HUES64 (cell line): ENCODE results near the gene DNM2.
"Not testable (repeated sequence)": the region's sequence is repeated elsewhere in the genome, so short reads cannot be mapped to it uniquely, and the experiment has no call there.

Experiments used
- H3K27ac ChIP-seq: 2 replicates; pipeline ENCODE4 v1.7.0; 2013; ENCODE audit warnings: low read depth, low read length, inconsistent platforms
- H3K27me3 ChIP-seq: 2 replicates; pipeline ENCODE4 v1.6.1; 2013; ENCODE audit warnings: mild to moderate bottlenecking, low read length; ENCODE audit not compliant: insufficient read depth
- H3K36me3 ChIP-seq: 2 replicates; pipeline ENCODE4 v1.6.1; 2013; ENCODE audit warnings: mild to moderate bottlenecking, low read length; ENCODE audit not compliant: insufficient read depth
- H3K4me1 ChIP-seq: 2 replicates; pipeline ENCODE4 v1.6.1; 2013; ENCODE audit warnings: mild to moderate bottlenecking, low read length, moderate library complexity; ENCODE audit not compliant: insufficient read depth
- H3K4me3 ChIP-seq: 2 replicates; pipeline ENCODE4 v1.5.1; 2013; ENCODE audit warnings: mild to moderate bottlenecking, low read length, moderate library complexity
- H3K9ac ChIP-seq: 2 replicates; pipeline ENCODE4 v1.6.1; 2013; ENCODE audit warnings: mild to moderate bottlenecking, low read depth, low read length
- H3K9me3 ChIP-seq: 2 replicates; pipeline ENCODE4 v1.6.1; 2013; ENCODE audit warnings: low read depth, low read length; ENCODE audit not compliant: insufficient read depth
- WGBS: fragments of 150-250, 120-280 bp; methylation state at CpG from one replicate; pipeline ENCODE4 v1.1.7; 2013; ENCODE audit warnings: missing lambda C conversion rate; 5-methylcytosine and 5-hydroxymethylcytosine counted together

Gene DNM2

GRCh38 chr19:10850631-10851030 is 132.8 kb downstream of the DNM2 start:
- Histone ChIP-seq H3K36me3 (no peaks in the 10 kb centered on the region), H3K9me3 (peaks cover 5% of the 10 kb centered on the region; the same call in 1 of the 2 replicates), H3K9ac (no peak overlapping the region), H3K27me3 (no peaks in the 10 kb centered on the region), H3K27ac (no peak overlapping the region), H3K4me3 (no peak overlapping the region), H3K4me1 (no peaks in the 10 kb centered on the region)
- 90% methylated on average over 5 of the region's 5 CpGs for WGBS

GRCh38 chr19:10852098-10852800 is 134.4 kb downstream of the DNM2 start:
- Histone ChIP-seq H3K27ac (no peak overlapping the region), H3K9ac (no peak overlapping the region), H3K4me1 (no peaks in the 10 kb centered on the region), H3K4me3 (no peak overlapping the region), H3K9me3 (no peaks in the 10 kb centered on the region), H3K36me3 (no peaks in the 10 kb centered on the region), H3K27me3 (no peaks in the 10 kb centered on the region)
- 90% methylated on average over 7 of the region's 7 CpGs for WGBS

DNA sequence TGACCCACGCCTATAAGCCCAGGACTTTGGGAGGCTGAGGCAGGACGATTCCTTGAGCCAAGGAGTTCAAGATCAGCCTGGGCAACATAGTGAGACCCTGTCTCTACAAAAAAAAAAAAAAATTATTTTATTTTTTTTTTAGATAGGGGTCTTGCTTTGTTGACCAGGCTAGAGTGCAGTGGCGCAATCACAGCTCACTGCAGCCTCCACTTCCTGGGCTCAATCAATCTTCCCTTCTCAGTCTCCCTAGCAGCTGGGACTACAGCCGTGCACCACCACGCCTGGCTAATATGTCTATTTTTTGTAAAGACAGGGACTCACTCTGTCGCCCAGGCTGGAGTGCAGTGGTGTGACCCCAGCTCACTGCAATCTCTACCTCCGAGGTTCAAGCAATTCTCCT is 135.1 kb downstream of the DNM2 start:
- WGBS, result 90% methylated on average over 7 of the region's 7 CpGs
- Histone ChIP-seq H3K36me3 (no peaks in the 10 kb centered on the region), H3K27me3 (no peaks in the 10 kb centered on the region), H3K4me3 (no peak overlapping the region), H3K27ac (no peak overlapping the region), H3K4me1 (no peaks in the 10 kb centered on the region), H3K9ac (no peak overlapping the region), H3K9me3 (no peaks in the 10 kb centered on the region)

DNA sequence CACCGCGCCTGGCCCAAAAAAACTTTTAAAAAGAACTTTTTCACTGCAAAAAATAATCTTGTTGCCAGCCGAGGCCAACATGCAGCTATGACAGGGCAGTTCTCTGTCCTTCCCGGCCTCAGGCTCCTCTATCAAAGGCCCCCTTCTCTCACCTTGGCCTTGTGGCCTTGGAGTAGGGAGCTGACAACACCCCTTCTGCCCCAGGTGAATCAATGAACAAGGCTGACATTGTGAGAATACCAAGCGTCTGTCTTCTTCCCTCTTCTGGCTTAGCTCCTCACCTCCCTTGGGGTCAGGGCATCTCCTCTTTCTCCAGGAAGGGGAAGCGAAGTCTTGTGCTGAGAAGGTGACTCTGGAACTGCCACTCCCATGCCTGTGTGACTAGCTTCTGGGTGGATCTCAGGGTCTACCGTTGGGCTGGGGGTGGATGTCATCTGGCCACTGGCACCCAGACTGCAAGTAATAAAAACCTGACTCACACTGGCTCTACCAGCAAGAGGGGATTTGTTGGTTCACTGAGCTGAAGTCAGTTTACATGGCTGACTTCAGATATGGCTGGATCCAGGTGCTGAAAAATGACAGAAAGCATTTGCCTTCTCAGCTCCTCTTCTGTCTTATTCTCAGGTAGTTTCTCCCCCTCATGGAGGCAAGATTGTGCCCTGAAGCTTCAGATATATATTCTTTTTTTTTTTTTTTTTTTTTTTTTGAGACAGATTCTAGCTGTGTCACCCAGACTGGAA is 136.6 kb downstream of the DNM2 start:
- H3K27me3 ChIP-seq, result no peaks in the 10 kb centered on the region
- H3K4me3 ChIP-seq, result no peak overlapping the region
- H3K36me3 ChIP-seq, result no peaks in the 10 kb centered on the region
- 83% methylated on average over 7 of the region's 7 CpGs for WGBS
- no peak overlapping the region for H3K9ac ChIP-seq
- H3K9me3 ChIP-seq, result no peaks in the 10 kb centered on the region
- H3K27ac ChIP-seq, result no peak overlapping the region
- no peaks in the 10 kb centered on the region for H3K4me1 ChIP-seq

DNA sequence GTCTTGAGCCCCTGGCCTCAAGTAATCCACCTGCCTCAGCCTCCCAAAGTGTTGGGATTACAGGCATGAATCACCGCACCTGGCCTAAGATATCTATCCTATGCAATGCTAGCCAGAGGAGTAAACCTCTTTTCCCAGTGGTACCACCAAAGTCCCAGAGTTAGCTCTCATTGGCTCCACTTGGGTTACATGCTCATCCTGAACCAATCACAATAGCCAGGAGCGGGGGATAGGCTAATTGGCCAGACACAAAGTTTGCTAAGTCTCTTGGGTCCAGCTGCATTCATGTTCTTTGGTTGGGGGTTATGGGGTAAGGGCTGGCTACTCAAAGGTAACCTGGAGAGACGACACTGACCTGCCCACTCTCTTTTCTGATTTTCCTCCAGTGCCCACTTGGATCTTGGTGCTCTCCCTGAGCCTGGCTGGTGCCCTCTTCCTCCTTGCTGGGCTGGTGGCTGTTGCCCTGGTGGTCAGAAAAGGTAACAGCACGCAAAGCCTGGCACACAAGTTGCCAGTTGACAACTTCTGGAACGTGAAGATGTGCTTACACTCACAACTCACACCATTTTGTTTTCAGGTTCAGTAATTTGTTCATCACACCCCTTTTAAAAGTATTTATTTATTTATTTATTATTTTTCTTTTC is 138.1 kb downstream of the DNM2 start:
- Histone ChIP-seq H3K27me3 (no peaks in the 10 kb centered on the region), H3K36me3 (no peaks in the 10 kb centered on the region), H3K9me3 (no peaks in the 10 kb centered on the region), H3K27ac (no peak overlapping the region), H3K9ac (no peak overlapping the region), H3K4me3 (no peak overlapping the region), H3K4me1 (no peaks in the 10 kb centered on the region)
- WGBS, result 75% methylated on average over 5 of the region's 5 CpGs

DNA sequence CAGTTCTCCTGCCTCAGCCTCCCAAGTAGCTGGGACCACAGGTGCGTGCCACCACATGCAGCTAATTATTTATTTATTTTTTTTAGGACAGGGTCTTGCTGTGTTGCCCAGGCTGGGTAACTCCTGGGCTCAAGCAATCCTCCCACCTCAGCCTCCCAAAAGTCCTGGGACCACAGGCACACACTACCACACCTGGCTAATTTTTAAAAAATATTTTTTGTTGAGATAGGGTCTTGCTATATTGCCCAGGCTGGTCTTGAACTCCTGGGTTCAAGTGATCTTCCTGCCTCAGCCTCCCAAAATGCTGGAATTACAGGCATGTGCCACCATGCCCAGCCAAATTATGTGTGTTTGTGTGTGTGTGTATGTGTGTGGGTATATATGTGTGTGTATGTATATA is 139.0 kb downstream of the DNM2 start:
- WGBS, result 100% methylated on average over 1 of the region's 1 CpG

GRCh38 chr19:10858204-10858828 is 140.4 kb downstream of the DNM2 start:
- no peak overlapping the region for H3K4me3 ChIP-seq
- H3K36me3 ChIP-seq, result no peaks in the 10 kb centered on the region
- no peak overlapping the region for H3K9ac ChIP-seq
- WGBS, result 41% methylated on average over 3 of the region's 4 CpGs
- H3K4me1 ChIP-seq, result no peaks in the 10 kb centered on the region
- H3K27ac ChIP-seq, result no peak overlapping the region
- no peaks in the 10 kb centered on the region for H3K27me3 ChIP-seq
- H3K9me3 ChIP-seq, result no peaks in the 10 kb centered on the region

More for the DNA sequence above, 139.0 kb downstream of the DNM2 start:
- not testable (repeated sequence) for H3K36me3 ChIP-seq, H3K27ac ChIP-seq, H3K4me3 ChIP-seq, H3K9ac ChIP-seq, H3K9me3 ChIP-seq, H3K4me1 ChIP-seq, H3K27me3 ChIP-seq

- Histone ChIP-seq H3K27ac (no peak overlapping the region), H3K9me3 (no peaks in the 10 kb centered on the region), H3K36me3 (no peaks in the 10 kb centered on the region), H3K27me3 (no peaks in the 10 kb centered on the region), H3K4me3 (no peak overlapping the region), H3K9ac (no peak overlapping the region), H3K4me1 (no peaks in the 10 kb centered on the region)
- 81% methylated on average over 7 of the region's 7 CpGs for WGBS
Observed at GRCh38 chr19:10861103-10861651, 143.3 kb downstream of the DNM2 start.

GRCh38 chr19:10862561-10863106 is 144.8 kb downstream of the DNM2 start:
- WGBS, result 92% methylated on average over 6 of the region's 6 CpGs
- H3K36me3 ChIP-seq, result no peaks in the 10 kb centered on the region
- H3K27me3 ChIP-seq, result no peaks in the 10 kb centered on the region
- H3K27ac ChIP-seq, result no peak overlapping the region
- H3K4me3 ChIP-seq, result no peak overlapping the region
- no peak overlapping the region for H3K9ac ChIP-seq
- no peaks in the 10 kb centered on the region for H3K9me3 ChIP-seq
- no peaks in the 10 kb centered on the region for H3K4me1 ChIP-seq

- no peaks in the 10 kb centered on the region for H3K9me3 ChIP-seq
Observed at GRCh38 chr19:10863107-10863717, 145.3 kb downstream of the DNM2 start.

More at GRCh38 chr19:10863107-10863717, 145.3 kb downstream of the DNM2 start:
- Histone ChIP-seq H3K27ac (no peak overlapping the region), H3K4me1 (no peaks in the 10 kb centered on the region), H3K27me3 (no peaks in the 10 kb centered on the region), H3K9ac (no peak overlapping the region), H3K4me3 (no peak overlapping the region), H3K36me3 (no peaks in the 10 kb centered on the region)
- WGBS, result 70% methylated on average over 18 of the region's 18 CpGs
